GM21737 (cell line): ENCODE results near the gene ADCY9.
"Not testable (repeated sequence)": the region's sequence is repeated elsewhere in the genome, so short reads cannot be mapped to it uniquely, and the experiment has no call there.

Experiments
- ATAC-seq: cut with Tn5 transposase; IDR thresholded peaks from one replicate; pipeline ENCODE4 v1.9.1; 2021; ENCODE audit warnings: mild to moderate bottlenecking, moderate library complexity; ENCODE audit not compliant: unreplicated experiment

ADCY9 gene

GRCh38 chr16:3934491-3935181, 181.6 kb downstream of the ADCY9 start:
- ATAC-seq: no peak

DNA sequence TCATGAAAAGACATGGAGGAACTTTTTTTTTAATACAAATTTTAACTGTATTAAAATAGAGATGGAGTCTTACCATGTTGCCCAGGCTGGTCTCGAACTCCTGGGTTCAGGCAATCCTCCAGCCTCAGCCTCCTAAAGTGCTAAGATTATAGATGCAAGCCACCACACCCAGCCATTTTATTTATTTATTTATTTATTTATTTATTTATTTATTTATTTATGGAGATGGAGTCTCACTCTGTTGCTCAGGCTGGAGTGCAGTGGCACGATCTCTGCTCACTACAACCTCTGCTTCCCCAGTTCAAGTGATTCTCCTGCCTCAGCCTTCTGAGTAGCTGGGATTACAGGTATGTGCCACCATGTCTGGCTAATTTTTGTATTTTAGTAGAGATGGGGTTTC, 189.1 kb downstream of the ADCY9 start:
- ATAC-seq: not testable (repeated sequence)

- no peak for ATAC-seq
These were observed 191.5 kb downstream of the ADCY9 start for GRCh38 chr16:3924763-3925162.

- no peak for ATAC-seq
These were observed 194.0 kb downstream of the ADCY9 start for GRCh38 chr16:3922241-3922640.

- ATAC-seq: no peak
These were observed 196.0 kb downstream of the ADCY9 start for GRCh38 chr16:3920206-3920605.

DNA sequence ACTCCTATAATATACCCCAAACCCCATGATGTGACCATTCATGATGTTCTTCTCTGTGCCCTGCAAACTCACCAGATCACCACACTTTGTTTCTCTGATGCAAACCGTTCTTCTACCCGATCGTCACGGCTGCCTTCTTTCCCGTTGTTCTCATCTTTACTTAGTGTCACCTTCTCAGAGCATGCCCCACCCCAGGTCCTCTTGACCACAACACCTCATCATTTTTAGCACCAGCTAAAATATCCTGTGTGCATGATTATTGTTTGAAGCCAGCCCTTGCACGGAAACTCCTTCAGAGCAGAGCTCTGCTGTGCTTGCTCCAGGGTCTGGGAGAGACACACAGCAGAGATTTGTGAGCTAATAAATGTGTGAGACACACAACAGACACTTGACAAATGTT, 196.8 kb downstream of the ADCY9 start:
- no peak for ATAC-seq

- no peak for ATAC-seq
These were observed 200.6 kb downstream of the ADCY9 start for GRCh38 chr16:3915426-3916260.

GRCh38 chr16:3912897-3913296, 203.3 kb downstream of the ADCY9 start:
- ATAC-seq: no peak
